IMR-90 (cell line): ENCODE data around the gene PLEKHH1. TPM values are rescaled to one million over a fixed set of nuclear protein-coding genes. Genes with fewer than 3 reads are reported as not detected.

Experiments used
- ATAC-seq: fragments of 200-7000 bp; cut with Tn5 transposase; 2 replicates; pipeline ENCODE4 v1.9.1; 2020; ENCODE audit warnings: low read depth, mild to moderate bottlenecking, moderate library complexity
- BruUV-seq: library from RNA; stranded (reverse); fragments of 400-500 nt; replicated peaks from 2 replicates; lab custom pipeline; 2021; lab: Mats Ljungman, UMichigan
- CTCF ChIA-PET: fragments of 300-600 bp; formaldehyde crosslinking; extraction: SDS; loops from one replicate; lab custom pipeline; 2021; ENCODE audit warnings: antibody characterized with exemption; lab: Yijun Ruan, JAX
- POLR2A ChIA-PET: fragments of 300-600 bp; sonication (Branson Sonifier 250); formaldehyde crosslinking; loops from one replicate; lab custom pipeline; 2022; ENCODE audit warnings: antibody characterized with exemption; ENCODE audit not compliant: unreplicated experiment; lab: Charles Lee
- DNase-seq: peaks from one replicate; pipeline ENCODE4 v3.0.0; 2013
- H2AFZ ChIP-seq: replicated peaks from 2 replicates; pipeline ENCODE3; 2013; ENCODE audit warnings: low read length, mild to moderate bottlenecking; ENCODE audit not compliant: poor library complexity
- H2AK5ac ChIP-seq: 2 replicates; pipeline ENCODE4 v1.6.1; 2013; ENCODE audit warnings: low read depth, low read length, inconsistent platforms
- H2AK9ac ChIP-seq: replicated peaks from 2 replicates; pipeline ENCODE3; 2013; ENCODE audit warnings: mild to moderate bottlenecking, low read depth, low read length, moderate library complexity; ENCODE audit not compliant: poor library complexity
- H2BK120ac ChIP-seq: 2 replicates; pipeline ENCODE4 v1.6.1; 2013; ENCODE audit warnings: low read depth, low read length, inconsistent platforms
- H2BK15ac ChIP-seq: 3 replicates; pipeline ENCODE4 v1.6.1; 2013; ENCODE audit warnings: low read depth, low read length, inconsistent platforms
- H2BK20ac ChIP-seq: 2 replicates; pipeline ENCODE4 v1.6.1; 2013; ENCODE audit warnings: low read depth, mild to moderate bottlenecking, inconsistent platforms, low read length, moderate library complexity
- H2BK5ac ChIP-seq: 2 replicates; pipeline ENCODE4 v1.6.1; 2013; ENCODE audit warnings: mild to moderate bottlenecking, low read depth, low read length, inconsistent platforms; ENCODE audit not compliant: poor library complexity, severe bottlenecking
- H3K14ac ChIP-seq: replicated peaks from 2 replicates; pipeline ENCODE4 v1.6.1; 2013; ENCODE audit warnings: low read depth, low read length, inconsistent platforms
- H3K18ac ChIP-seq: 2 replicates; pipeline ENCODE4 v1.6.1; 2013; ENCODE audit warnings: low read depth, low read length, control low read depth
- H3K23ac ChIP-seq: 2 replicates; pipeline ENCODE4 v1.6.1; 2013; ENCODE audit warnings: low read depth, low read length, inconsistent platforms
- H3K27ac ChIP-seq: 2 replicates; pipeline ENCODE4 v1.5.1; 2013; ENCODE audit warnings: mild to moderate bottlenecking, control low read depth, low read length; ENCODE audit not compliant: insufficient read depth
- H3K27me3 ChIP-seq: 2 replicates; pipeline ENCODE4 v1.6.1; 2013; ENCODE audit warnings: low read length; ENCODE audit not compliant: control insufficient read depth, insufficient read depth
- H3K36me3 ChIP-seq: 2 replicates; pipeline ENCODE4 v1.6.1; 2013; ENCODE audit warnings: low read length, mixed read lengths; ENCODE audit not compliant: control insufficient read depth, insufficient read depth
- H3K4ac ChIP-seq: 2 replicates; pipeline ENCODE4 v1.6.1; 2013; ENCODE audit warnings: low read depth, low read length, inconsistent platforms
- H3K4me1 ChIP-seq: 2 replicates; pipeline ENCODE4 v1.6.1; 2013; ENCODE audit warnings: low read length, mixed read lengths; ENCODE audit not compliant: control insufficient read depth, insufficient read depth
- H3K4me2 ChIP-seq: 2 replicates; pipeline ENCODE4 v1.6.1; 2013; ENCODE audit warnings: low read depth, mild to moderate bottlenecking, control low read depth, low read length, moderate library complexity
- H3K4me3 ChIP-seq: 2 replicates; pipeline ENCODE4 v1.5.1; 2013; ENCODE audit warnings: low read depth, mild to moderate bottlenecking, control low read depth, low read length, moderate library complexity; ENCODE audit not compliant: insufficient read depth
- H3K56ac ChIP-seq: 2 replicates; pipeline ENCODE4 v1.6.1; 2013; ENCODE audit warnings: low read length, inconsistent platforms; ENCODE audit not compliant: insufficient read depth; ENCODE audit errors: extremely low read depth
- H3K79me1 ChIP-seq, 2 experiments: 2 replicates each; pipeline ENCODE4 v1.6.1; 2013; ENCODE audit warnings: low read length in 2 of 2, inconsistent platforms in 1 of 2, low read depth in 1 of 2
- H3K9ac ChIP-seq: 2 replicates; pipeline ENCODE4 v1.6.1; 2013; ENCODE audit warnings: low read depth, low read length, control low read depth
- H3K9me1 ChIP-seq: 2 replicates; pipeline ENCODE4 v1.6.1; 2013; ENCODE audit warnings: low read length, inconsistent platforms; ENCODE audit not compliant: insufficient read depth
- H3K9me3 ChIP-seq: 2 replicates; pipeline ENCODE4 v1.6.1; 2013; ENCODE audit warnings: low read length; ENCODE audit not compliant: control insufficient read depth, insufficient read depth
- H4K20me1 ChIP-seq: 2 replicates; pipeline ENCODE4 v1.6.1; 2013; ENCODE audit warnings: low read length, inconsistent platforms; ENCODE audit not compliant: insufficient read depth
- H4K5ac ChIP-seq: 2 replicates; pipeline ENCODE4 v1.6.1; 2013; ENCODE audit warnings: mild to moderate bottlenecking, low read depth, low read length, control low read depth
- H4K8ac ChIP-seq, 2 experiments: 2 replicates each; pipeline ENCODE4 v1.6.1; 2013; ENCODE audit warnings: low read depth in 2 of 2, low read length in 2 of 2, control low read depth in 1 of 2, inconsistent platforms in 1 of 2
- H4K91ac ChIP-seq: 2 replicates; pipeline ENCODE4 v1.6.1; 2013; ENCODE audit warnings: low read depth, low read length, inconsistent platforms; ENCODE audit not compliant: insufficient read depth
- BHLHE40 ChIP-seq: fragments of 150-350 bp; IDR thresholded peaks from 2 replicates; pipeline ENCODE4 v1.6.1; 2016; ENCODE audit warnings: mild to moderate bottlenecking, low read depth, low read length
- FOS ChIP-seq: fragments of 150-350 bp; IDR thresholded peaks from 2 replicates; pipeline ENCODE4 v1.6.1; 2016; ENCODE audit warnings: low read depth, low read length
- MAZ ChIP-seq: IDR thresholded peaks from 2 replicates; pipeline ENCODE4 v1.6.1; 2012; ENCODE audit warnings: low read depth, mild to moderate bottlenecking, low read length, improper control_type of control experiment, moderate library complexity, borderline replicate concordance
- RCOR1 ChIP-seq: IDR thresholded peaks from 2 replicates; pipeline ENCODE4 v1.6.1; 2012; ENCODE audit warnings: mild to moderate bottlenecking, low read length, improper control_type of control experiment; ENCODE audit not compliant: insufficient replicate concordance
- RFX5 ChIP-seq: IDR thresholded peaks from 2 replicates; pipeline ENCODE4 v1.8.0; 2012; ENCODE audit warnings: low read depth, mild to moderate bottlenecking, low read length, moderate library complexity
- WGBS, 2 experiments: methylation state at CpG; one replicate each; pipeline versions ENCODE4 v1.1.5 to v1.1.7; 2013; ENCODE audit warnings: missing lambda C conversion rate in 2 of 2; ENCODE audit not compliant: insufficient read length in 1 of 2; ENCODE audit errors: extremely low coverage in 2 of 2; 5-methylcytosine and 5-hydroxymethylcytosine counted together
- dilution Hi-C: fragments of 300-500 bp; cut with HindIII; formaldehyde crosslinking; loops from one replicate; pipeline ENCODE4 v1.14.3; 2018; ENCODE audit warnings: low sequenced_read_pairs; ENCODE audit not compliant: unreplicated experiment
- in situ Hi-C: fragments of 300-500 bp; cut with MboI; formaldehyde crosslinking; loops from 3 replicates; pipeline ENCODE4 v1.14.3; 2019; ENCODE audit warnings: low sequenced_read_pairs, inconsistent platforms, mixed read lengths
- intact Hi-C: fragments of 100-400 bp; cut with micrococcal nuclease; formaldehyde crosslinking; loops from 2 replicates; pipeline ENCODE4 v1.10.0; 2022
- polyA plus RNA-seq, 3 experiments: library from polyadenylated mRNA; depleted of rRNA; stranded (reverse); fragments of >200 nt; gene quantifications; 2 replicates each; pipeline ENCODE4 v1.2.3, GENCODE V29; 2012; ENCODE audit warnings: low replicate concordance in 1 of 3
- total RNA-seq: library from RNA; depleted of rRNA; stranded (reverse); fragments of >200 nt; gene quantifications from 2 replicates; pipeline ENCODE4 v1.2.3, GENCODE V29; 2012
- TF ChIP-seq, protein P1 (sequence below): conservative IDR thresholded peaks from 2 replicates; pipeline ENCODE4 v1.5.1; 2012; ENCODE audit warnings: mild to moderate bottlenecking, low read depth, low read length, improper control_type of control experiment
- TF ChIP-seq, protein P2 (sequence below): fragments of 150-350 bp; IDR thresholded peaks from 2 replicates; pipeline ENCODE4 v1.6.1; 2016; ENCODE audit warnings: low read depth, mild to moderate bottlenecking, low read length, moderate library complexity, borderline replicate concordance

PLEKHH1 gene
- total and polyA plus RNA-seq, 2 of the 4 experiments (the other 2 are of a cell fraction): under 0.01 to 0.34 TPM

DNA sequence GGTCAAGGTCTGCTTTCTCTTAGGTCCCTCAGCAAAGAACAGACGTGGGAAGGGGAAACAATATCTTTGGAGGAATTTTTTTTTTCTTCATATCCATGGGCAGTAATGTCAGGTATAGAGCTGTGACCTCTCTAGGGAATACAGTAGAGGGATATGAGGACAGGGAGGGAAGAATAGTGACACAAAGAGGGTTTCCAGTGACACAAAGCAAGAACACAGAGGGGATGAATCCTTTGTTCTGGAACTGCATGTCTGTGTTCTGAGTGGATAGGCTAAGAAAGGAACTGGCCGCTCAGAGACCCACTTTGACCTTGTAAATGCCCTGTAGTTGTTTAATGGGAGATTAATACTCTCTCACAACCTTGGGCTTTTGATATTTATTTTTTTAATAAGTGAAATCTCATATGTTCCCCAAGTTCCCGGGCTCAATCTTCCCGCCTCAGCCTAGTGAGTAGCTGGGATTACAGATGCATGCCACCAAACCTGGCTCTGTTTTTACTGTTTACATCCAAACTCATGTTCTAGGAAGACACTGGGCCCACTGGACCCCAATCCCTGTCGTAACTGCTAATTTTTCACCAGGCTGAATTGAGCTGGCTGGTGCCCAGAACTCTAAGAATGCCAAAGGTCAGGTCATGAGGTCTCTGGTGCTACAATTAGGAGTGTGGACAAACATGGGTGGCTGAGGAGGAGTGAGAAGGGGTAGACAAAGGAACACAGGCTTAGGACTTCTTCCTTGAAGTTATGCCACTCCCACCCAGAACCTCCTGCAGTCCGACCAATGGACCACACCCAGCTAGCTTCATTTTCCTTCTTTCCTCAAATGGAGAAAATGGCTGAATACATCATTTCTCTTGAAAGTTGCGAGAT is 9.1 kb upstream of the PLEKHH1 start:
- POLR2A ChIA-PET: no interaction called here
- Histone ChIP-seq H2BK5ac (no peak overlapping the region), H4K8ac (no peak overlapping the region), H3K27me3 (peaks cover 54% of the 10 kb centered on the region), H3K9ac (no peak overlapping the region), H2BK20ac (no peak overlapping the region), H3K4me2 (no peak overlapping the region), H3K4me1 (no peaks in the 10 kb centered on the region), H2BK120ac (no peak overlapping the region), H3K56ac (no peak overlapping the region), H3K4ac (no peak overlapping the region), H4K91ac (no peak overlapping the region), H3K9me3 (no peaks in the 10 kb centered on the region), H3K79me1 (no peaks in the 10 kb centered on the region), H3K23ac (no peak overlapping the region), H2BK15ac (no peak overlapping the region), H2AK9ac (no peak overlapping the region), H3K4me3 (no peak overlapping the region), H3K14ac (no peak overlapping the region), H2AK5ac (no peak overlapping the region), H3K36me3 (no peaks in the 10 kb centered on the region), H3K18ac (no peak overlapping the region), H4K20me1 (no peaks in the 10 kb centered on the region), H3K9me1 (no peaks in the 10 kb centered on the region), H4K5ac (no peak overlapping the region), H3K27ac (no peak overlapping the region), H2AFZ (no peak overlapping the region)
- TF ChIP-seq, protein P1, sequence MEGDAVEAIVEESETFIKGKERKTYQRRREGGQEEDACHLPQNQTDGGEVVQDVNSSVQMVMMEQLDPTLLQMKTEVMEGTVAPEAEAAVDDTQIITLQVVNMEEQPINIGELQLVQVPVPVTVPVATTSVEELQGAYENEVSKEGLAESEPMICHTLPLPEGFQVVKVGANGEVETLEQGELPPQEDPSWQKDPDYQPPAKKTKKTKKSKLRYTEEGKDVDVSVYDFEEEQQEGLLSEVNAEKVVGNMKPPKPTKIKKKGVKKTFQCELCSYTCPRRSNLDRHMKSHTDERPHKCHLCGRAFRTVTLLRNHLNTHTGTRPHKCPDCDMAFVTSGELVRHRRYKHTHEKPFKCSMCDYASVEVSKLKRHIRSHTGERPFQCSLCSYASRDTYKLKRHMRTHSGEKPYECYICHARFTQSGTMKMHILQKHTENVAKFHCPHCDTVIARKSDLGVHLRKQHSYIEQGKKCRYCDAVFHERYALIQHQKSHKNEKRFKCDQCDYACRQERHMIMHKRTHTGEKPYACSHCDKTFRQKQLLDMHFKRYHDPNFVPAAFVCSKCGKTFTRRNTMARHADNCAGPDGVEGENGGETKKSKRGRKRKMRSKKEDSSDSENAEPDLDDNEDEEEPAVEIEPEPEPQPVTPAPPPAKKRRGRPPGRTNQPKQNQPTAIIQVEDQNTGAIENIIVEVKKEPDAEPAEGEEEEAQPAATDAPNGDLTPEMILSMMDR: no peak
- TF ChIP-seq MAZ (no peak), FOS (no peak), RCOR1 (no peak), BHLHE40 (no peak), RFX5 (no peak)
- TF ChIP-seq, protein P2, sequence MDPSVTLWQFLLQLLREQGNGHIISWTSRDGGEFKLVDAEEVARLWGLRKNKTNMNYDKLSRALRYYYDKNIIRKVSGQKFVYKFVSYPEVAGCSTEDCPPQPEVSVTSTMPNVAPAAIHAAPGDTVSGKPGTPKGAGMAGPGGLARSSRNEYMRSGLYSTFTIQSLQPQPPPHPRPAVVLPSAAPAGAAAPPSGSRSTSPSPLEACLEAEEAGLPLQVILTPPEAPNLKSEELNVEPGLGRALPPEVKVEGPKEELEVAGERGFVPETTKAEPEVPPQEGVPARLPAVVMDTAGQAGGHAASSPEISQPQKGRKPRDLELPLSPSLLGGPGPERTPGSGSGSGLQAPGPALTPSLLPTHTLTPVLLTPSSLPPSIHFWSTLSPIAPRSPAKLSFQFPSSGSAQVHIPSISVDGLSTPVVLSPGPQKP: no peak
- in situ Hi-C loops: no loop called here
- 33% methylated on average over 1 of the region's 7 CpGs; no CpG with 5 or more reads in 1 of the 2 experiments for WGBS, 2 experiments
- no peak for ATAC-seq
- DNase-seq: no peak
- dilution Hi-C loops: no loop called here
- BruUV-seq: no TSS peak
- CTCF ChIA-PET: no interaction called here
- intact Hi-C loops: no loop called here
